ENCODE measurements around the gene KDM2A. TPM values are rescaled to one million over a fixed set of nuclear protein-coding genes. Genes with fewer than 3 reads are reported as not detected.

KDM2A gene
- total RNA-seq, 1 experiment from 2014 or later: 50.4 TPM

DNA sequence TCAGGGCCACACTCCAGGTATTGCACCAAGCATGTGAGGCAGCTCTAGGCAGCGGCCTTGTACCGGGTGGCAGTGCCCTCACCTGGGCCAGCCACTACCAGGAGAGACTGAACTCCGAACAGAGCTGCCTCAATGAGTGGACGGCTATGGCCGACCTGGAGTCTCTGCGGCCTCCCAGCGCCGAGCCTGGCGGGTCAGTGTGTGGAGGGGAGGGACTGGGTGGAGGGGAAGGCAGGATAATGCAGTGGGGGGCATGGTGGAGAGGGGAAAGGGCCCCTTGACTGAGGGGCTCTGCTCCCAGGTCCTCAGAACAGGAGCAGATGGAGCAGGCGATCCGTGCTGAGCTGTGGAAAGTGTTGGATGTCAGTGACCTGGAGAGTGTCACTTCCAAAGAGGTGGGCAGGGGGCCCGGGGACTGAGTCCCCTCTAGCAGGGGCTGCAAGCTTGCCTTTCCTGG lies 188.5 kb downstream of the KDM2A start:
- no peak for DNase-seq (ENCODE audit: low read depth, low spot score)
- Histone ChIP-seq H4K20me1 (ENCODE audit: insufficient read depth) (no peaks in the 10 kb centered on the region), H3K4me3 (replicated peaks in 1 of 2; ENCODE audit: low read depth in 1 of 2, low read length in 2 of 2) (no peak overlapping the region), H3K4me2 (ENCODE audit: low read length) (no peak overlapping the region), H3K27ac (ENCODE audit: low read depth, low read length) (no peak overlapping the region), H3K9ac (ENCODE audit: low read length) (no peak overlapping the region), H3K36me3 (ENCODE audit: control insufficient read depth in 1 of 2, insufficient read depth in 2 of 2, low read length in 2 of 2) (peaks cover 0 to 9% of the 10 kb centered on the region in 2 experiments; a peak in 3 of 4 replicates), H3K79me2 (ENCODE audit: insufficient read depth, low read length) (peaks cover 10% of the 10 kb centered on the region), H3K9me2 (ENCODE audit: insufficient read depth) (no peaks in the 10 kb centered on the region), H3K4me1 (ENCODE audit: control insufficient read depth in 1 of 2, insufficient read depth in 2 of 2, low read length in 2 of 2) (peaks cover 20 to 32% of the 10 kb centered on the region in 2 experiments), H3K27me3 (ENCODE audit: insufficient read depth, low read length) (no peaks in the 10 kb centered on the region), H2AFZ (ENCODE audit: low read depth, low read length, poor library complexity, severe bottlenecking) (no peak overlapping the region), H3K9me3 (ENCODE audit: control insufficient read depth in 1 of 2, insufficient read depth in 1 of 2, low read depth in 1 of 2, low read length in 2 of 2) (no peaks in the 10 kb centered on the region)
- no peak for TF ChIP-seq FOSL1 (IDR thresholded peaks at IDR 0.05; ENCODE audit: low read depth)
- ChIA-PET RAD21 (ENCODE audit: low non-redundant PET in 1 of 2, low total read pairs in 2 of 2, uncharacterized antibody in 2 of 2, unreplicated experiment in 2 of 2) (no interaction called here), POLR2A (no interaction called here), CTCF (no interaction called here)
- no TSS peak for BruUV-seq (replicated peaks)
- intact Hi-C loops (cut with micrococcal nuclease): no loop called here
- no peak for ATAC-seq

Other genes starting within 250 kb of the KDM2A start
- 24.1 TPM for gene PC, start 160.9 kb upstream of the KDM2A start, total RNA-seq (2021; ENCODE audit: unreplicated experiment)
- gene C11orf86, start 144.0 kb upstream of the KDM2A start, total RNA-seq (2021; ENCODE audit: unreplicated experiment): 0.25 TPM
- 4.3 TPM for gene SYT12, start 96.1 kb upstream of the KDM2A start, total RNA-seq (2021; ENCODE audit: unreplicated experiment)
- 42.0 TPM for gene RHOD, start 62.4 kb upstream of the KDM2A start, total RNA-seq (2021; ENCODE audit: unreplicated experiment)
- 83.0 TPM for gene GRK2, start 147.2 kb downstream of the KDM2A start, total RNA-seq (2021; ENCODE audit: unreplicated experiment)
- gene ANKRD13D, start 170.0 kb downstream of the KDM2A start, total RNA-seq (2021; ENCODE audit: unreplicated experiment): 61.1 TPM
- 57.8 TPM for gene SSH3, start 184.3 kb downstream of the KDM2A start, total RNA-seq (2021; ENCODE audit: unreplicated experiment)
- gene POLD4, start 234.3 kb downstream of the KDM2A start, total RNA-seq (2021; ENCODE audit: unreplicated experiment): 44.2 TPM

Measured in HCT116 (cell line).